GM12878 (cell line): ENCODE results near the gene HSD3B1. TPM values are rescaled to one million over a fixed set of nuclear protein-coding genes. Genes with fewer than 3 reads are reported as not detected.

ENCODE experiments used
- NFXL1 ChIP-seq: fragments of 450-650 bp; IDR thresholded peaks from 2 replicates; pipeline ENCODE4 v1.6.1; 2017; ENCODE audit warnings: antibody characterized with exemption, mild to moderate bottlenecking, borderline replicate concordance
- PAX8 ChIP-seq: fragments of 450-650 bp; IDR thresholded peaks from 2 replicates; pipeline ENCODE4 v1.6.1; 2017; ENCODE audit warnings: mild to moderate bottlenecking, moderate library complexity
- polyA plus RNA-seq, 11 experiments: library from polyadenylated mRNA; depleted of rRNA in 4 of 11; unstranded in 6 of 11; stranded (reverse) in 5 of 11; fragments of >200 nt; fragmentation: Nextera tagmentation in 4 of 11; fragmentation: Illumina TruSeq in 1 of 11; extraction: Ambion mirVana in 4 of 11; extraction: Trizol in 1 of 11; gene quantifications; 1 replicate in 1 of 11; 2 replicates in 10 of 11; pipeline versions ENCODE4 v1.2.1 to v1.2.3, GENCODE V29; 2011 to 2016; ENCODE audit warnings: inconsistent platforms in 2 of 11, missing spikeins in 2 of 11, low read depth in 1 of 11
- total RNA-seq, 4 experiments: library from RNA; depleted of rRNA in 3 of 4; stranded (reverse); fragments of >200 nt in 3 of 4; fragmentation: Illumina TruSeq in 1 of 4; extraction: Trizol in 1 of 4; gene quantifications; 2 replicates each; pipeline versions ENCODE4 v1.2.1 to v1.2.3, GENCODE V29; 2013 to 2021

Gene HSD3B1
- total and polyA plus RNA-seq, 10 of the 15 experiments (the other 5 are each of a cell fraction or from before 2014, with no cell fraction given): not detected

GRCh38 chr1:119564548-119564947 is 57.5 kb downstream of the HSD3B1 start (continued):
- TF ChIP-seq NFXL1 (no peak), PAX8 (no peak)
- TF ChIP-seq, all 136 proteins: peak for 3

Other genes starting within 250 kb of the HSD3B1 start
- not detected in 2 replicates for gene HAO2, start 138.4 kb upstream of the HSD3B1 start, total RNA-seq (2014; rRNA removed)
- not detected in 2 replicates for gene HAO2, start 138.4 kb upstream of the HSD3B1 start, total RNA-seq (2014; rRNA removed; fragmentation: Illumina TruSeq; extraction: Trizol)
- gene HAO2, start 138.4 kb upstream of the HSD3B1 start, total RNA-seq (2021): not detected in 2 replicates
- gene HAO2, start 138.4 kb upstream of the HSD3B1 start, polyA plus RNA-seq (2011; rRNA removed): not detected in 2 replicates
- gene HAO2, start 138.4 kb upstream of the HSD3B1 start, polyA plus RNA-seq (2014; fragmentation: Illumina TruSeq; extraction: Trizol): not detected in 2 replicates
- gene HAO2, start 138.4 kb upstream of the HSD3B1 start, polyA plus RNA-seq (2014; fragmentation: Nextera tagmentation; extraction: Ambion mirVana): not detected
- gene HAO2, start 138.4 kb upstream of the HSD3B1 start, polyA plus RNA-seq (2014; rRNA removed): not detected in 2 replicates
- not detected for gene HAO2, start 138.4 kb upstream of the HSD3B1 start, polyA plus RNA-seq (2016; fragmentation: Nextera tagmentation; extraction: Ambion mirVana)
- not detected in 2 replicates for gene HSD3B2, start 92.1 kb upstream of the HSD3B1 start, total RNA-seq (2014; rRNA removed)
- gene HSD3B2, start 92.1 kb upstream of the HSD3B1 start, total RNA-seq (2014; rRNA removed; fragmentation: Illumina TruSeq; extraction: Trizol): not detected in 2 replicates
- 0.45 and 0.56 TPM in 2 replicates for gene HSD3B2, start 92.1 kb upstream of the HSD3B1 start, total RNA-seq (2021)
- not detected in 2 replicates for gene HSD3B2, start 92.1 kb upstream of the HSD3B1 start, polyA plus RNA-seq (2011; rRNA removed)
- gene HSD3B2, start 92.1 kb upstream of the HSD3B1 start, polyA plus RNA-seq (2014; fragmentation: Illumina TruSeq; extraction: Trizol): not detected in 2 replicates
- gene HSD3B2, start 92.1 kb upstream of the HSD3B1 start, polyA plus RNA-seq (2014; fragmentation: Nextera tagmentation; extraction: Ambion mirVana): not detected
- not detected in 2 replicates for gene HSD3B2, start 92.1 kb upstream of the HSD3B1 start, polyA plus RNA-seq (2014; rRNA removed)
- not detected for gene HSD3B2, start 92.1 kb upstream of the HSD3B1 start, polyA plus RNA-seq (2016; fragmentation: Nextera tagmentation; extraction: Ambion mirVana)
- 3.9 and 4.3 TPM in 2 replicates for gene ZNF697, start 141.1 kb downstream of the HSD3B1 start, total RNA-seq (2014; rRNA removed)
- 3.7 and 3.8 TPM in 2 replicates for gene ZNF697, start 141.1 kb downstream of the HSD3B1 start, total RNA-seq (2014; rRNA removed; fragmentation: Illumina TruSeq; extraction: Trizol)
- 4.8 and 5.9 TPM in 2 replicates for gene ZNF697, start 141.1 kb downstream of the HSD3B1 start, total RNA-seq (2021)
- gene ZNF697, start 141.1 kb downstream of the HSD3B1 start, polyA plus RNA-seq (2011; rRNA removed): 3.4 and 4.8 TPM in 2 replicates
- gene ZNF697, start 141.1 kb downstream of the HSD3B1 start, polyA plus RNA-seq (2014; fragmentation: Illumina TruSeq; extraction: Trizol): 2.8 and 3.7 TPM in 2 replicates
- under 1 TPM; 0.74 to 0.99 TPM for gene ZNF697, start 141.1 kb downstream of the HSD3B1 start, polyA plus RNA-seq (2014; fragmentation: Nextera tagmentation; extraction: Ambion mirVana)
- gene ZNF697, start 141.1 kb downstream of the HSD3B1 start, polyA plus RNA-seq (2014; rRNA removed): 2.4 and 3.1 TPM in 2 replicates
- gene ZNF697, start 141.1 kb downstream of the HSD3B1 start, polyA plus RNA-seq (2016; fragmentation: Nextera tagmentation; extraction: Ambion mirVana): under 1 TPM; 0.48 to 0.60 TPM
- gene PHGDH, start 204.7 kb downstream of the HSD3B1 start, total RNA-seq (2014; rRNA removed): 27.8 and 29.0 TPM in 2 replicates
- 16.2 and 18.6 TPM in 2 replicates for gene PHGDH, start 204.7 kb downstream of the HSD3B1 start, total RNA-seq (2014; rRNA removed; fragmentation: Illumina TruSeq; extraction: Trizol)
- gene PHGDH, start 204.7 kb downstream of the HSD3B1 start, total RNA-seq (2021): 33.5 and 40.8 TPM in 2 replicates
- 10.6 and 18.0 TPM in 2 replicates for gene PHGDH, start 204.7 kb downstream of the HSD3B1 start, polyA plus RNA-seq (2011; rRNA removed)
- gene PHGDH, start 204.7 kb downstream of the HSD3B1 start, polyA plus RNA-seq (2014; fragmentation: Illumina TruSeq; extraction: Trizol): 22.7 and 28.0 TPM in 2 replicates
- gene PHGDH, start 204.7 kb downstream of the HSD3B1 start, polyA plus RNA-seq (2014; fragmentation: Nextera tagmentation; extraction: Ambion mirVana): 1 to 10 TPM; 3.9 to 7.2 TPM
- 30.1 and 37.2 TPM in 2 replicates for gene PHGDH, start 204.7 kb downstream of the HSD3B1 start, polyA plus RNA-seq (2014; rRNA removed)
- 10 to 100 TPM; 43.4 to 47.8 TPM for gene PHGDH, start 204.7 kb downstream of the HSD3B1 start, polyA plus RNA-seq (2016; fragmentation: Nextera tagmentation; extraction: Ambion mirVana)